GM19467 (cell line): ENCODE measurements around the gene KANSL1L.
A peak's percentile ranks its signal among the peaks of the same experiment; 100 is the strongest.
"Not testable (repeated sequence)": the region's sequence is repeated elsewhere in the genome, so short reads cannot be mapped to it uniquely, and the experiment has no call there.

Source experiments
- ATAC-seq: cut with Tn5 transposase; IDR thresholded peaks from one replicate; pipeline ENCODE4 v1.9.1; 2021; ENCODE audit warnings: mild to moderate bottlenecking, moderate library complexity; ENCODE audit not compliant: unreplicated experiment

KANSL1L gene

GRCh38 chr2:210171309-210172218, at the start of gene KANSL1L:
Gene KANSL1L (minus strand): TSS chr2:210171409. CDS start chr2:210154582, 16,827 bp downstream.
- ATAC-seq = peak; percentile 61

GRCh38 chr2:210215120-210215519, 43.9 kb upstream of the KANSL1L start:
- no peak for ATAC-seq

- ATAC-seq = no peak
Measured at GRCh38 chr2:210210185-210210584, 39.0 kb upstream of the KANSL1L start.

- ATAC-seq = no peak
Measured at GRCh38 chr2:210207929-210208328, 36.7 kb upstream of the KANSL1L start.

- no peak for ATAC-seq
Measured at GRCh38 chr2:210203558-210203957, 32.3 kb upstream of the KANSL1L start.

- no peak for ATAC-seq
Measured at GRCh38 chr2:210203147-210203546, 31.9 kb upstream of the KANSL1L start.

- ATAC-seq = no peak
Measured at GRCh38 chr2:210199854-210200253, 28.6 kb upstream of the KANSL1L start.

- ATAC-seq = no peak
Measured at GRCh38 chr2:210199186-210199765, 28.1 kb upstream of the KANSL1L start.

GRCh38 chr2:210198326-210198725, 27.1 kb upstream of the KANSL1L start:
- no peak for ATAC-seq

- no peak for ATAC-seq
Measured at GRCh38 chr2:210197720-210198119, 26.5 kb upstream of the KANSL1L start.

GRCh38 chr2:210195101-210195852, 24.1 kb upstream of the KANSL1L start:
- no peak for ATAC-seq

GRCh38 chr2:210190345-210190744, 19.1 kb upstream of the KANSL1L start:
- ATAC-seq = peak; percentile 44

- peak; percentile 44 for ATAC-seq
Measured at GRCh38 chr2:210189452-210190138, 18.4 kb upstream of the KANSL1L start.

GRCh38 chr2:210188755-210189154, 17.5 kb upstream of the KANSL1L start:
- no peak for ATAC-seq

- no peak for ATAC-seq
Measured at GRCh38 chr2:210188190-210188589, 17.0 kb upstream of the KANSL1L start.

- ATAC-seq = not testable (repeated sequence)
Measured at GRCh38 chr2:210183936-210184335, 12.7 kb upstream of the KANSL1L start.

GRCh38 chr2:210181606-210182088, 10.4 kb upstream of the KANSL1L start:
- ATAC-seq = not testable (repeated sequence)

GRCh38 chr2:210181033-210181605, 9.9 kb upstream of the KANSL1L start:
- not testable (repeated sequence) for ATAC-seq

GRCh38 chr2:210180477-210180876, 9.3 kb upstream of the KANSL1L start:
- ATAC-seq = no peak

- ATAC-seq = no peak
Measured at GRCh38 chr2:210179351-210179990, 8.3 kb upstream of the KANSL1L start.
